Neural cell (in vitro differentiated cells): Measurements from ENCODE around the gene ZFP36.

Experiments used
- CTCF ChIP-seq: fragments of 450-650 bp; IDR thresholded peaks from 2 replicates; pipeline ENCODE4 v1.5.1; 2014; ENCODE audit warnings: antibody characterized with exemption, mild to moderate bottlenecking, moderate library complexity; ENCODE audit not compliant: poor library complexity, severe bottlenecking
- EP300 ChIP-seq: fragments of 450-650 bp; conservative IDR thresholded peaks from 2 replicates; pipeline ENCODE4 v1.6.1; 2014; ENCODE audit warnings: antibody characterized with exemption, mild to moderate bottlenecking, moderate library complexity; ENCODE audit not compliant: poor library complexity, severe bottlenecking
- EZH2 ChIP-seq: fragments of 200-600, 300-800 bp; shearing (Covaris generic), sonication (generic); IDR thresholded peaks from 2 replicates; pipeline ENCODE4 v1.6.1; 2014; ENCODE audit warnings: antibody characterized with exemption, low read length, borderline replicate concordance, mild to moderate bottlenecking; ENCODE audit not compliant: insufficient read depth, poor library complexity, severe bottlenecking
- POLR2AphosphoS5 ChIP-seq: IDR thresholded peaks from 2 replicates; pipeline ENCODE4 v1.6.1; 2012
- RAD21 ChIP-seq: fragments of 450-650 bp; conservative IDR thresholded peaks from 2 replicates; pipeline ENCODE4 v1.6.1; 2014; ENCODE audit warnings: antibody characterized with exemption, mild to moderate bottlenecking, moderate library complexity
- REST ChIP-seq: IDR thresholded peaks from 2 replicates; pipeline ENCODE4 v1.6.1; 2012; ENCODE audit warnings: borderline replicate concordance
- TAF1 ChIP-seq: IDR thresholded peaks from 2 replicates; pipeline ENCODE4 v1.6.1; 2012; ENCODE audit warnings: low read depth

GRCh38 chr19:39360599-39360998 lies 46.0 kb upstream of the ZFP36 start:
- TF ChIP-seq REST = no peak
- no peak for TF ChIP-seq CTCF
- TF ChIP-seq EZH2 = no peak
- TF ChIP-seq POLR2AphosphoS5 = no peak
- no peak for TF ChIP-seq EP300
- TF ChIP-seq TAF1 = no peak
- no peak for TF ChIP-seq RAD21
